Activated B cell treated with CpG ODN at 0.5 μM for 24 hours (primary cell): ENCODE data around the gene TEDC2. TPM values are rescaled to one million over a fixed set of nuclear protein-coding genes. Genes with fewer than 3 reads are reported as not detected.

Experiments
- ATAC-seq: fragments of 200-7000 bp; cut with Tn5 transposase; one replicate; pipeline ENCODE4 v1.10.0; 2021; ENCODE audit warnings: low read depth, mild to moderate bottlenecking, moderate library complexity
- CTCF ChIA-PET: fragments of 350-600 bp; sonication (Branson Sonifier 250); formaldehyde crosslinking; loops from one replicate; lab custom pipeline; 2021; ENCODE audit warnings: antibody characterized with exemption; lab: Charles Lee
- POLR2A ChIA-PET: fragments of 350-600 bp; sonication (Branson Sonifier 250); formaldehyde crosslinking; loops from one replicate; lab custom pipeline; 2021; ENCODE audit warnings: antibody characterized with exemption; lab: Charles Lee
- DNase-seq: peaks from one replicate; pipeline ENCODE4 v3.0.0; 2022
- H3K27ac Mint-ChIP-seq: one replicate; pipeline ENCODE4 v1.8.0; 2020; ENCODE audit warnings: mixed read lengths
- H3K27me3 Mint-ChIP-seq: one replicate; pipeline ENCODE4 v1.8.0; 2021; ENCODE audit warnings: mixed read lengths
- H3K36me3 Mint-ChIP-seq: one replicate; pipeline ENCODE4 v1.8.0; 2021; ENCODE audit warnings: low read depth, mixed read lengths
- H3K4me1 Mint-ChIP-seq: one replicate; pipeline ENCODE4 v1.8.0; 2021; ENCODE audit warnings: mixed read lengths
- H3K4me3 Mint-ChIP-seq: one replicate; pipeline ENCODE4 v1.8.0; 2020; ENCODE audit warnings: mild to moderate bottlenecking, mixed read lengths
- H3K9me3 Mint-ChIP-seq: one replicate; pipeline ENCODE4 v1.8.0; 2020; ENCODE audit warnings: mixed read lengths
- intact Hi-C: fragments of 100-400 bp; cut with micrococcal nuclease; formaldehyde crosslinking; loops from one replicate; pipeline ENCODE4 v1.15.1; 2024
- total RNA-seq: library from RNA; stranded (reverse); gene quantifications from 2 replicates; pipeline ENCODE4 v1.2.3, GENCODE V29; 2022
- TF ChIP-seq, protein P1 (sequence below): fragments of 200-600 bp; IDR thresholded peaks from one replicate; pipeline ENCODE4 v1.8.0; 2022; ENCODE audit warnings: antibody characterized with exemption, mild to moderate bottlenecking

Gene TEDC2
- total RNA-seq, 1 donor from 2014 or later: 4.4 TPM

DNA sequence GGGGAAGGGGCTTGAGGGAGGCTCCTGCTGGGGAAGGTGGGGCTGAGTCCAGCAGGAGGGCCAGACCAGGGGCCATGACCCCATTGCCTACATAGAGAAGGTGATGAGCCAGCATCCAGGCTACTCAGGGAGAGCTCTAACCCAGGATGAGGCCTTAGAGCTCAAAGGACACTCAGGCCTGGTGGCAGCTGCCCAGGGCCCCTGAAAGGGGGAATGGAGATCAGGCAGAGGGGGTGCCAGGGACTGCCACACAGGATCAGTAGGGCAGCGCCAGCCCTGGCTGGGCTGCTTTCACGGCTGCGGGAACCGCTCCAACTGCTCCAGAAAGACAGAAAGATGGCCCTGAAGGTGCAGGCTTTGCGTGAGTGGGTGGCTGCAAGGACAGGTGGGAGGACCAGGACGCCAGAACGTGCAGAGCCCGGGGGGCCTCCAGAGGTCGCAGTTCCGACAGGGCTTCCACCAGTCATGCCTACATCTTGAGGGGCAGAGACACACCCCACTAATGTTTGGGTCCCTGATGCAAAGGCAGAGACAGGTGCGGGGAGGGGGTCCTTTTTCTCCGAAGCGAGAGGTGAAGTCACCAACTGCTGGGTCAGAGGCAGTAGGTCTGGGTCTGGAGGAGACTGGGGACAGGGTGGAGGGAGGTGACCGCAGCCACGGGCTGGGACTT is 53.0 kb downstream of the TEDC2 start:
- Mint-ChIP-seq H3K27ac (peak overlapping the region; percentile 88), H3K36me3 (peaks cover 21% of the 10 kb centered on the region), H3K4me3 (peak overlapping the region; percentile 90), H3K27me3 (no peaks in the 10 kb centered on the region), H3K4me1 (peaks cover 86% of the 10 kb centered on the region), H3K9me3 (no peaks in the 10 kb centered on the region)
- TF ChIP-seq, protein P1, sequence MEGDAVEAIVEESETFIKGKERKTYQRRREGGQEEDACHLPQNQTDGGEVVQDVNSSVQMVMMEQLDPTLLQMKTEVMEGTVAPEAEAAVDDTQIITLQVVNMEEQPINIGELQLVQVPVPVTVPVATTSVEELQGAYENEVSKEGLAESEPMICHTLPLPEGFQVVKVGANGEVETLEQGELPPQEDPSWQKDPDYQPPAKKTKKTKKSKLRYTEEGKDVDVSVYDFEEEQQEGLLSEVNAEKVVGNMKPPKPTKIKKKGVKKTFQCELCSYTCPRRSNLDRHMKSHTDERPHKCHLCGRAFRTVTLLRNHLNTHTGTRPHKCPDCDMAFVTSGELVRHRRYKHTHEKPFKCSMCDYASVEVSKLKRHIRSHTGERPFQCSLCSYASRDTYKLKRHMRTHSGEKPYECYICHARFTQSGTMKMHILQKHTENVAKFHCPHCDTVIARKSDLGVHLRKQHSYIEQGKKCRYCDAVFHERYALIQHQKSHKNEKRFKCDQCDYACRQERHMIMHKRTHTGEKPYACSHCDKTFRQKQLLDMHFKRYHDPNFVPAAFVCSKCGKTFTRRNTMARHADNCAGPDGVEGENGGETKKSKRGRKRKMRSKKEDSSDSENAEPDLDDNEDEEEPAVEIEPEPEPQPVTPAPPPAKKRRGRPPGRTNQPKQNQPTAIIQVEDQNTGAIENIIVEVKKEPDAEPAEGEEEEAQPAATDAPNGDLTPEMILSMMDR: no peak
- no peak for ATAC-seq
- intact Hi-C loops: loop anchor here (1.0 to 5.0 kb wide), 4 partner anchors 19 to 246 kb away; partner anchors contain the start of genes RNPS1 and SRRM2
- no peak for DNase-seq
- ChIA-PET CTCF (no interaction called here), POLR2A (interaction anchor here (0.7 to 4.0 kb wide), 10 partner anchors 8 to 548 kb away, joined by 3 to 38 read pairs (median 5); partner anchors contain the start of genes AMDHD2, CEMP1, RPS2 and TBC1D24)

DNA sequence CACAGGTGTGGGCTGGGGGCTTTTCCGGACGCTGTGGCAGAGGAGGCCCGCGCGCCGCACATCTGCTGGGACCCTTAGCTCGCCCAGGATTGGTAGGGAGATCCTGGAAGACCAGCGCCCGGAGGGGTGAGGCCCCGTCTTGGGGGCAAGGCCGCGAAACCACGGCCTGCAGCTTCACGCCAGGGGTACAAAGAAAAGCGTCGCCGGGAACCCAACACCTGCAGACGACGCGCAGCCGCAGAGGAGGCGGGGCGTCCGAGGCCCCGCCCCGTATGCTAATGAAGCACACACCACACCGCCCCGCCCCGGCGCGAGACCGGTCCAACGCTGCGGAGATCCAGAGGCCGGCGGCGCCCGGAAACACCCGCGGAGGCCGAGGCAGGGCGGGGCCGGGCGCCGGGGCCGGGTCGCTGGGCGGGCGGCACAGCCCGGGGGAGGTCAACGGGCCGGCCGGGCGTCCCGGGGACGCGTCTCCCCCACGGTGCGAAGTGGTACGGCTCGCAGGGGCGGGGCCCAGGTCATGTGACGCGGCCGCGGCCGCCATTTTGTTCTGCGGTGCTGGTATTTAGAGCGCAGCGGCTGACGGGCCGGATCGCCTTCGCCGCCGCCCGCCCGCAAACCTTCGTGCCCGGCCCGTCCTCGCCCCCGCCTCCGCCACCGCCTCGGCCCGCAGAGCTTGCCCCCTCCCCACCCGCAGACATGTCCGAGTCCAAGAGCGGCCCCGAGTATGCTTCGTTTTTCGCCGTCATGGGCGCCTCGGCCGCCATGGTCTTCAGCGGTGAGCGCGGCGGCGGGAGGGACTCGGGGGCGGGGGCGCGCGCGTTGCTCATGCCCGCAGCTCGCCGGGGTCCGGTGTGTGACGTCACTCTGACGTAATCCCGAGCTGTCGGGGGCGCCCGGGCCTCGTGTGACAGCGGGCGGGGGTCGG is 53.8 kb downstream of the TEDC2 start, which contains the start of gene ATP6V0C:
TSS of gene ATP6V0C (plus strand) at position 548 of the 928 bp plus-strand sequence. CDS start at position 700, 152 bp downstream.
- peak within 1 kb of the TSS; percentile 94 for H3K4me3 Mint-ChIP-seq
- DNase-seq: peak; percentile 95
- H3K9me3 Mint-ChIP-seq: no peaks in the 10 kb centered on the region
- peaks cover 85% of the 10 kb centered on the region for H3K4me1 Mint-ChIP-seq
- peak within 1 kb of the TSS; percentile 92 for H3K27ac Mint-ChIP-seq
- no peaks in the 10 kb centered on the region for H3K27me3 Mint-ChIP-seq
- CTCF ChIA-PET: no interaction called here
- H3K36me3 Mint-ChIP-seq: peaks cover 21% of the 10 kb centered on the region
- TF ChIP-seq, protein P1: no peak
- ATAC-seq: peak; percentile 78
- intact Hi-C loops: loop anchor here (1.0 to 5.0 kb wide), 4 partner anchors 19 to 246 kb away; partner anchors contain the start of genes RNPS1 and SRRM2
- POLR2A ChIA-PET: interaction anchor here (0.5 to 4.0 kb wide), 13 partner anchors 11 to 588 kb away, joined by 3 to 38 read pairs (median 5); partner anchors contain the start of genes CEMP1, PDPK1, RPS2 and TBC1D24

Other genes with a start within 250 kb of the TEDC2 start
- 4.9 and 5.1 TPM in 2 replicates for gene BRICD5, start 249.2 kb upstream of the TEDC2 start, total RNA-seq
- gene PGP, start 245.3 kb upstream of the TEDC2 start, total RNA-seq: 9.9 and 10.4 TPM in 2 replicates
- gene E4F1, start 236.5 kb upstream of the TEDC2 start, total RNA-seq: 29.9 and 31.3 TPM in 2 replicates
- gene DNASE1L2, start 223.7 kb upstream of the TEDC2 start, total RNA-seq: 1.2 and 1.3 TPM in 2 replicates
- 38.1 and 43.0 TPM in 2 replicates for gene ECI1, start 208.5 kb upstream of the TEDC2 start, total RNA-seq
- 228 and 232 TPM in 2 replicates for gene RNPS1, start 192.0 kb upstream of the TEDC2 start, total RNA-seq
- gene ABCA3, start 119.4 kb upstream of the TEDC2 start, total RNA-seq: 2.4 and 3.1 TPM in 2 replicates
- gene CCNF, start 30.7 kb upstream of the TEDC2 start, total RNA-seq: 5.3 and 5.5 TPM in 2 replicates
- gene NTN3, start 11.2 kb downstream of the TEDC2 start, total RNA-seq: not detected in 2 replicates
- 9.1 and 12.6 TPM in 2 replicates for gene TBC1D24, start 15.0 kb downstream of the TEDC2 start, total RNA-seq
- 74.9 and 91.4 TPM in 2 replicates for gene ATP6V0C, start 53.8 kb downstream of the TEDC2 start, total RNA-seq
- gene AMDHD2, start 60.3 kb downstream of the TEDC2 start, total RNA-seq: 65.5 and 90.8 TPM in 2 replicates
- gene CEMP1, start 71.3 kb downstream of the TEDC2 start, total RNA-seq: 0.16 and 0.66 TPM in 2 replicates
- 42.5 and 62.0 TPM in 2 replicates for gene PDPK1, start 77.9 kb downstream of the TEDC2 start, total RNA-seq
- 30.3 and 31.4 TPM in 2 replicates for gene KCTD5, start 222.4 kb downstream of the TEDC2 start, total RNA-seq